DND-41 (cell line): ENCODE data around the gene FSTL1.

ENCODE experiments used
- ATAC-seq: fragments of 200-7000 bp; cut with Tn5 transposase; 3 replicates; pipeline ENCODE4 v1.9.1; 2021; ENCODE audit warnings: low read depth; ENCODE audit not compliant: insufficient read depth
- DNase-seq: peaks from one replicate; pipeline ENCODE4 v3.0.0-alpha.2; 2020
- H2AFZ ChIP-seq: 2 replicates; pipeline ENCODE4 v1.6.0; 2012; ENCODE audit warnings: low read depth, low read length
- H3K27ac ChIP-seq: 2 replicates; pipeline ENCODE4 v1.5.1; 2012; ENCODE audit warnings: low read length, inconsistent platforms
- H3K27me3 ChIP-seq: fragments of 200-600 bp; sonication (generic); 2 replicates; pipeline ENCODE4 v1.6.0; 2012; ENCODE audit warnings: low read length, mild to moderate bottlenecking, inconsistent platforms; ENCODE audit not compliant: insufficient read depth, poor library complexity
- H3K36me3 ChIP-seq: 2 replicates; pipeline ENCODE4 v1.5.1; 2012; ENCODE audit warnings: low read length, inconsistent platforms; ENCODE audit not compliant: insufficient read depth
- H3K4me1 ChIP-seq: 2 replicates; pipeline ENCODE4 v1.5.1; 2012; ENCODE audit warnings: mild to moderate bottlenecking, low read length; ENCODE audit not compliant: insufficient read depth
- H3K4me2 ChIP-seq: 2 replicates; pipeline ENCODE4 v1.6.0; 2012; ENCODE audit warnings: mild to moderate bottlenecking, moderate library complexity, low read length, inconsistent platforms; ENCODE audit not compliant: insufficient read depth
- H3K4me3 ChIP-seq, 2 experiments: fragments of 200-600 bp in 1 of 2; shearing (Covaris generic) in 1 of 2; 2 replicates each; pipeline ENCODE4 v1.5.1; 2012 to 2016; ENCODE audit warnings: inconsistent platforms in 2 of 2, low read length in 2 of 2, mild to moderate bottlenecking in 2 of 2, low read depth in 1 of 2, moderate library complexity in 1 of 2
- H3K79me2 ChIP-seq: 2 replicates; pipeline ENCODE4 v1.6.0; 2012; ENCODE audit warnings: low read length, inconsistent platforms; ENCODE audit not compliant: insufficient read depth
- H3K9ac ChIP-seq: 2 replicates; pipeline ENCODE4 v1.6.0; 2012; ENCODE audit warnings: low read depth, mild to moderate bottlenecking, inconsistent platforms, low read length, moderate library complexity
- H3K9me3 ChIP-seq: 2 replicates; pipeline ENCODE4 v1.5.1; 2012; ENCODE audit warnings: low read length, moderate library complexity, mild to moderate bottlenecking, inconsistent platforms; ENCODE audit not compliant: insufficient read depth, severe bottlenecking
- H4K20me1 ChIP-seq: 2 replicates; pipeline ENCODE4 v1.6.0; 2012; ENCODE audit warnings: low read length; ENCODE audit not compliant: insufficient read depth
- EZH2 ChIP-seq: IDR thresholded peaks from 3 replicates; pipeline ENCODE4 v1.6.1; 2012; ENCODE audit warnings: borderline replicate concordance, low read depth, mild to moderate bottlenecking, moderate library complexity, low read length, inconsistent platforms; ENCODE audit not compliant: severe bottlenecking
- TF ChIP-seq, protein P1 (sequence below): IDR thresholded peaks from 2 replicates; pipeline ENCODE4 v1.5.1; 2012; ENCODE audit warnings: borderline replicate concordance, low read length, moderate library complexity, mild to moderate bottlenecking; ENCODE audit not compliant: poor library complexity, severe bottlenecking; ENCODE audit errors: extremely low read depth

Gene FSTL1

DNA sequence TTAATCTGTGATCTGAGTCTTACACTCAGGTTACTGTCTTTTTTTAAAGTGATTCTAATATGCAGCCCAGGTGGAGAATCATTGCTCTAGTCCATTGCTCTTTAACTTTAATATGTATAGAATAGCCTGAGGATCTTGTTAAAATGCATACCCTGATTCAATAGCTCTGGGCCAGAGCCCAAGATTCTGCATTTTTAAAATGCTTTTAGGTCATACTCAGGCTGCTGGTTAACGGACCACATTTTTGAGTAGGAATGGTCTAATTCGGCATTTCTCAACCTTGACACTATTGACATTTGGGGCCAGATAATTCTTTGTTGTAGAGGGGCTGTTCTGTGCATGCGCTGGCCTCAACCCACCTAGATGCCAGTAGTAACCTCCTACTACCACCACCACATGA lies 20.9 kb upstream of the FSTL1 start:
- H2AFZ ChIP-seq, result no peak overlapping the region
- H4K20me1 ChIP-seq, result no peaks in the 10 kb centered on the region

GRCh38 chr3:120470870-120471269 lies 20.1 kb upstream of the FSTL1 start:
- Histone ChIP-seq H3K79me2 (no peaks in the 10 kb centered on the region), H2AFZ (no peak overlapping the region), H3K36me3 (no peaks in the 10 kb centered on the region), H3K4me3 (no peak overlapping the region), H3K27ac (no peak overlapping the region), H4K20me1 (no peaks in the 10 kb centered on the region), H3K9ac (no peak overlapping the region), H3K27me3 (peaks cover 9% of the 10 kb centered on the region), H3K4me2 (no peak overlapping the region), H3K9me3 (no peaks in the 10 kb centered on the region), H3K4me1 (no peaks in the 10 kb centered on the region)
- ATAC-seq (no peak), DNase-seq (no peak)
- TF ChIP-seq, protein P1, sequence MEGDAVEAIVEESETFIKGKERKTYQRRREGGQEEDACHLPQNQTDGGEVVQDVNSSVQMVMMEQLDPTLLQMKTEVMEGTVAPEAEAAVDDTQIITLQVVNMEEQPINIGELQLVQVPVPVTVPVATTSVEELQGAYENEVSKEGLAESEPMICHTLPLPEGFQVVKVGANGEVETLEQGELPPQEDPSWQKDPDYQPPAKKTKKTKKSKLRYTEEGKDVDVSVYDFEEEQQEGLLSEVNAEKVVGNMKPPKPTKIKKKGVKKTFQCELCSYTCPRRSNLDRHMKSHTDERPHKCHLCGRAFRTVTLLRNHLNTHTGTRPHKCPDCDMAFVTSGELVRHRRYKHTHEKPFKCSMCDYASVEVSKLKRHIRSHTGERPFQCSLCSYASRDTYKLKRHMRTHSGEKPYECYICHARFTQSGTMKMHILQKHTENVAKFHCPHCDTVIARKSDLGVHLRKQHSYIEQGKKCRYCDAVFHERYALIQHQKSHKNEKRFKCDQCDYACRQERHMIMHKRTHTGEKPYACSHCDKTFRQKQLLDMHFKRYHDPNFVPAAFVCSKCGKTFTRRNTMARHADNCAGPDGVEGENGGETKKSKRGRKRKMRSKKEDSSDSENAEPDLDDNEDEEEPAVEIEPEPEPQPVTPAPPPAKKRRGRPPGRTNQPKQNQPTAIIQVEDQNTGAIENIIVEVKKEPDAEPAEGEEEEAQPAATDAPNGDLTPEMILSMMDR, result no peak
- no peak for TF ChIP-seq EZH2

More for the DNA sequence above, 20.9 kb upstream of the FSTL1 start:
- no peak for ATAC-seq
- no peak for DNase-seq
- TF ChIP-seq EZH2, result no peak
- TF ChIP-seq, protein P1, result no peak
- no peaks in the 10 kb centered on the region for H3K36me3 ChIP-seq
- peaks cover 9% of the 10 kb centered on the region for H3K27me3 ChIP-seq
- no peak overlapping the region for H3K9ac ChIP-seq
- no peak overlapping the region for H3K4me2 ChIP-seq
- H3K79me2 ChIP-seq, result no peaks in the 10 kb centered on the region
- no peak overlapping the region for H3K4me3 ChIP-seq
- no peak overlapping the region for H3K27ac ChIP-seq
- no peaks in the 10 kb centered on the region for H3K4me1 ChIP-seq
- H3K9me3 ChIP-seq, result no peaks in the 10 kb centered on the region

GRCh38 chr3:120469882-120470301 lies 19.1 kb upstream of the FSTL1 start:
- DNase-seq, result no peak
- no peak overlapping the region for H3K27ac ChIP-seq
- H3K9me3 ChIP-seq, result no peaks in the 10 kb centered on the region
- H3K9ac ChIP-seq, result no peak overlapping the region
- no peaks in the 10 kb centered on the region for H3K79me2 ChIP-seq
- no peak overlapping the region for H3K4me3 ChIP-seq
- H4K20me1 ChIP-seq, result no peaks in the 10 kb centered on the region
- no peak overlapping the region for H2AFZ ChIP-seq
- no peaks in the 10 kb centered on the region for H3K4me1 ChIP-seq
- H3K27me3 ChIP-seq, result peaks cover 9% of the 10 kb centered on the region
- no peaks in the 10 kb centered on the region for H3K36me3 ChIP-seq
- H3K4me2 ChIP-seq, result no peak overlapping the region
- ATAC-seq, result no peak
- no peak for TF ChIP-seq EZH2
- TF ChIP-seq, protein P1, result no peak

DNA sequence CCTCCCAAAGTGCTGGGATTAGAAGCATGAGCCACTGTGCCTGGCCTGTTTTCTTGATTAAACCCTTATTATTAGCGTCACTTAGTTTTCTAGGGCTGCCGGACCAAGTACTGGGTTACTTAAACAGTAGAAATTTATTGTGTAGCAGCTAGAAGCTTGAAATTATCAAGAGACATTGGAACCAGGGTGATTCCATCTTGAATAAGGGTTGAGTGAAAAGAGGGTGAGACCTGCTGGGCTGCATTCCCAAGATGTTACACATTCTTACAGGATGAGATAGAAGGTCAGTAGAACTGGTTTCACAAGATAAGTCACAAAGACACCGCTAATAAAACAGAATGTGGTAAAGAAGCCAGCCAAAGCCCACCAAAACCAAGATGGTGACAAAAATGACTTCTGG lies 18.6 kb upstream of the FSTL1 start:
- Histone ChIP-seq H3K9me3 (no peaks in the 10 kb centered on the region), H3K9ac (no peak overlapping the region), H3K4me1 (no peaks in the 10 kb centered on the region), H3K79me2 (no peaks in the 10 kb centered on the region), H2AFZ (no peak overlapping the region), H3K27ac (no peak overlapping the region), H3K36me3 (no peaks in the 10 kb centered on the region), H3K4me2 (no peak overlapping the region), H3K4me3 (no peak overlapping the region), H4K20me1 (no peaks in the 10 kb centered on the region), H3K27me3 (peaks cover 9% of the 10 kb centered on the region)
- no peak for TF ChIP-seq EZH2
- TF ChIP-seq, protein P1, result no peak
- ATAC-seq (no peak), DNase-seq (no peak)
